BE2C (cell line): ENCODE data around the gene CLDND2. TPM values are rescaled to one million over a fixed set of nuclear protein-coding genes. Genes with fewer than 3 reads are reported as not detected.
"Not testable (repeated sequence)": the region's sequence is repeated elsewhere in the genome, so short reads cannot be mapped to it uniquely, and the experiment has no call there.

Source experiments
- DNase-seq: peaks from one replicate; pipeline ENCODE4 v3.0.0-alpha.2; 2020
- H3K27me3 ChIP-seq: fragments of 250-450 bp; sonication (Bioruptor Pico); 2 replicates; pipeline ENCODE4 v1.5.1; 2020; ENCODE audit warnings: mild to moderate bottlenecking
- H3K36me3 ChIP-seq: fragments of 250-450 bp; sonication (Bioruptor Pico); 2 replicates; pipeline ENCODE4 v1.5.1; 2020; ENCODE audit warnings: mild to moderate bottlenecking
- H3K4me1 ChIP-seq: fragments of 250-450 bp; sonication (Bioruptor Pico); 2 replicates; pipeline ENCODE4 v1.5.1; 2020
- H3K4me3 ChIP-seq: 2 replicates; pipeline ENCODE4 v1.5.1; 2011; ENCODE audit warnings: low read depth, low read length
- H3K9me3 ChIP-seq: fragments of 250-450 bp; sonication (Bioruptor Pico); 2 replicates; pipeline ENCODE4 v1.5.1; 2020
- CTCF ChIP-seq: IDR thresholded peaks from 2 replicates; pipeline ENCODE4 v1.5.1; 2012; ENCODE audit warnings: mild to moderate bottlenecking, low read depth, low read length
- polyA plus RNA-seq: library from polyadenylated mRNA; unstranded; fragments of >200 nt; gene quantifications from one replicate; pipeline ENCODE4 v1.2.1, GENCODE V29; 2012; ENCODE audit warnings: low read depth, missing spikeins; ENCODE audit not compliant: insufficient read length, insufficient read depth

CLDND2 gene
- polyA plus RNA-seq, result 4.7 TPM

- DNase-seq, result peak; percentile 39
- TF ChIP-seq CTCF, result no peak
- no peaks in the 10 kb centered on the region for H3K27me3 ChIP-seq
- no peaks in the 10 kb centered on the region for H3K36me3 ChIP-seq
- H3K4me1 ChIP-seq, result peaks cover 2% of the 10 kb centered on the region; the same call in 1 of the 2 replicates
- peak within 1 kb of the TSS; percentile 80 for H3K4me3 ChIP-seq
- H3K9me3 ChIP-seq, result no peaks in the 10 kb centered on the region
These were observed at the start of gene CLDND2 for GRCh38 chr19:51368366-51369282. Gene CLDND2 (minus strand): TSS chr19:51369003. CDS start chr19:51368577, 426 bp downstream.

GRCh38 chr19:51417810-51418157, 49.0 kb upstream of the CLDND2 start:
- Histone ChIP-seq H3K9me3 (no peaks in the 10 kb centered on the region), H3K27me3 (0 out of 2 replicates have a peak, but pooled peaks cover 2% of the 10 kb centered on the region), H3K4me1 (no peaks in the 10 kb centered on the region), H3K36me3 (no peaks in the 10 kb centered on the region), H3K4me3 (no peak overlapping the region)
- TF ChIP-seq CTCF, result no peak
- no peak for DNase-seq

- Histone ChIP-seq H3K4me3 (no peak within 1 kb of the TSS), H3K36me3 (no peaks in the 10 kb centered on the region), H3K27me3 (0 out of 2 replicates have a peak, but pooled peaks cover 2% of the 10 kb centered on the region), H3K4me1 (no peaks in the 10 kb centered on the region), H3K9me3 (no peaks in the 10 kb centered on the region)
- no peak for TF ChIP-seq CTCF
- no peak for DNase-seq
These were observed 48.5 kb upstream of the CLDND2 start, which contains the start of gene SIGLEC10 for GRCh38 chr19:51417107-51417809. Gene SIGLEC10 (minus strand): TSS chr19:51417642. CDS start chr19:51417581, 61 bp downstream.

GRCh38 chr19:51416422-51416821, 47.6 kb upstream of the CLDND2 start:
- not testable (repeated sequence) for H3K9me3 ChIP-seq, DNase-seq, H3K4me1 ChIP-seq, H3K4me3 ChIP-seq, H3K36me3 ChIP-seq, H3K27me3 ChIP-seq

- no peaks in the 10 kb centered on the region for H3K36me3 ChIP-seq
- TF ChIP-seq CTCF, result no peak
- no peaks in the 10 kb centered on the region for H3K9me3 ChIP-seq
- H3K4me3 ChIP-seq, result no peak overlapping the region
- no peak for DNase-seq
- 0 out of 2 replicates have a peak, but pooled peaks cover 2% of the 10 kb centered on the region for H3K27me3 ChIP-seq
- H3K4me1 ChIP-seq, result no peaks in the 10 kb centered on the region
These were observed 46.4 kb upstream of the CLDND2 start for GRCh38 chr19:51415187-51415586.

GRCh38 chr19:51410950-51411748, 42.3 kb upstream of the CLDND2 start:
- no peaks in the 10 kb centered on the region for H3K36me3 ChIP-seq
- DNase-seq, result no peak
- H3K9me3 ChIP-seq, result no peaks in the 10 kb centered on the region
- no peaks in the 10 kb centered on the region for H3K4me1 ChIP-seq
- H3K27me3 ChIP-seq, result peaks cover 2% of the 10 kb centered on the region; the same call in 1 of the 2 replicates
- H3K4me3 ChIP-seq, result no peak overlapping the region
- TF ChIP-seq CTCF, result no peak
